HCEC 1CT (cell line): ENCODE results near the gene PCNT.

Experiments
- DNase-seq: peaks from one replicate; pipeline ENCODE4 v3.0.0-alpha.2; 2017

Gene PCNT, protein sequence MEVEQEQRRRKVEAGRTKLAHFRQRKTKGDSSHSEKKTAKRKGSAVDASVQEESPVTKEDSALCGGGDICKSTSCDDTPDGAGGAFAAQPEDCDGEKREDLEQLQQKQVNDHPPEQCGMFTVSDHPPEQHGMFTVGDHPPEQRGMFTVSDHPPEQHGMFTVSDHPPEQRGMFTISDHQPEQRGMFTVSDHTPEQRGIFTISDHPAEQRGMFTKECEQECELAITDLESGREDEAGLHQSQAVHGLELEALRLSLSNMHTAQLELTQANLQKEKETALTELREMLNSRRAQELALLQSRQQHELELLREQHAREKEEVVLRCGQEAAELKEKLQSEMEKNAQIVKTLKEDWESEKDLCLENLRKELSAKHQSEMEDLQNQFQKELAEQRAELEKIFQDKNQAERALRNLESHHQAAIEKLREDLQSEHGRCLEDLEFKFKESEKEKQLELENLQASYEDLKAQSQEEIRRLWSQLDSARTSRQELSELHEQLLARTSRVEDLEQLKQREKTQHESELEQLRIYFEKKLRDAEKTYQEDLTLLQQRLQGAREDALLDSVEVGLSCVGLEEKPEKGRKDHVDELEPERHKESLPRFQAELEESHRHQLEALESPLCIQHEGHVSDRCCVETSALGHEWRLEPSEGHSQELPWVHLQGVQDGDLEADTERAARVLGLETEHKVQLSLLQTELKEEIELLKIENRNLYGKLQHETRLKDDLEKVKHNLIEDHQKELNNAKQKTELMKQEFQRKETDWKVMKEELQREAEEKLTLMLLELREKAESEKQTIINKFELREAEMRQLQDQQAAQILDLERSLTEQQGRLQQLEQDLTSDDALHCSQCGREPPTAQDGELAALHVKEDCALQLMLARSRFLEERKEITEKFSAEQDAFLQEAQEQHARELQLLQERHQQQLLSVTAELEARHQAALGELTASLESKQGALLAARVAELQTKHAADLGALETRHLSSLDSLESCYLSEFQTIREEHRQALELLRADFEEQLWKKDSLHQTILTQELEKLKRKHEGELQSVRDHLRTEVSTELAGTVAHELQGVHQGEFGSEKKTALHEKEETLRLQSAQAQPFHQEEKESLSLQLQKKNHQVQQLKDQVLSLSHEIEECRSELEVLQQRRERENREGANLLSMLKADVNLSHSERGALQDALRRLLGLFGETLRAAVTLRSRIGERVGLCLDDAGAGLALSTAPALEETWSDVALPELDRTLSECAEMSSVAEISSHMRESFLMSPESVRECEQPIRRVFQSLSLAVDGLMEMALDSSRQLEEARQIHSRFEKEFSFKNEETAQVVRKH (N-terminal part only)

DNA sequence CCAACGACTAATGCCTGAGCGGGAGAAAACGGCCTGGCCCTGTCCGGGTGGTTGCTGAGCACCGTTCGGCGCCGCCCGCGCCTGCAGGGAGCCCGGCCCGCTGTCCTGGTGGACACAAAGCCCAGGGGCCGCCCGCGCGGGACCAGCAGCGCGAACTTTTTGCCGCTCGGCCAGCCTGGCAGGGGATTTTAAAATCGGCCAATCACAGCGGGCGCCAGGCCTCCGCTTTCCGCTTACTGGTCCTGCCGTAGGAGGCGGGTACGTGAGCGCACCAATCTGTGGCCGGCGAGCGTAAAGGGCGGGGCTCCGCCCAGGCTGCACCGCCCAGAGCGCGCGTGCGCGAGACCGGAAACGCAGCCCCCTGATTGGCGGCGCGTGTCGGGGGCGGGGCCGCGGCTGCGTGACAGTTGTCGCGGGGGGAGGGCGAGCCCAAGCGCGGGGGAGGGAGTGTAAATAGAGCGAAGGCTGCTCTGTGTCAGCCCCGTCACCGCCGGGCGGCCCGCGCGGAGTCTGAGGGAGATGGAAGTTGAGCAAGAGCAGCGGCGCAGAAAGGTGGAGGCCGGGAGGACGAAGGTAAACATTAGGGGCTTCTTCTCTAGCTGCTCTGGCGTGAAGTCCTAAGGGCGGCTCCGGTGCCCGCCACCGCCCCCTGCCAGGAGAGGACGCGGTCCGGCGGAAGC, at the start of gene PCNT, which contains the start of gene C21orf58:
Gene PCNT (plus strand): TSS at position 447 of the 680 bp plus-strand sequence. CDS start 73 bp downstream, at position 520.
Gene C21orf58 (minus strand): TSS at position 161 of the 680 bp plus-strand sequence. CDS start 1,132 bp downstream, outside the sequence.
- peak; percentile 98 for DNase-seq

DNA sequence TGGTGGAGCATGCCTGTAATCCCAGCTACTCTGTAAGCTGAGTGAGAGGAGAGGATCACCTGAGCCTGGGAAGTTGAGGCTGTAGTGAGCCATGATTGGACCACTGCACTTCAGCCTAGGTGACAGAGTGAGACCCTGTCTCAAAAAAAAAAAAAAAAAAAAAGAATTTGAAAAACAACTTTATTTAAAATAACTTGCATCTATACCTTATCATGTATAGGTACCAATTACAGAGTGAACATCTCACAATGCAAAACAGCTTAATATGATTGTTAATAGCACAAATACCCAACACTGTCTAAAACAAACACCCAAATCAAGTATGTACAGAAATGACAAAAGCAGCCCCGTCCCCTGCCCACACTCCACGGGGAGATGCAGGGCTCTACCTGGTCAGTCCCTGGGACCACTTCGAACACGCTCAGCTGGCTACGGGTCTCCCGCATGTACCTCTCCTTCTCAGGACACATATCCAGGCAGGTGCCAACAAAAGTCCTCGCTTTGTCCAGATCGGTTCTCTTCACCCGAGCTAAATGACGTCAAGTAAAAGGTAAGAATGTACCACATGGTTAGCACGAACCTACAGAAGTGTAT, 49.1 kb upstream of the PCNT start:
- DNase-seq = no peak

DNA sequence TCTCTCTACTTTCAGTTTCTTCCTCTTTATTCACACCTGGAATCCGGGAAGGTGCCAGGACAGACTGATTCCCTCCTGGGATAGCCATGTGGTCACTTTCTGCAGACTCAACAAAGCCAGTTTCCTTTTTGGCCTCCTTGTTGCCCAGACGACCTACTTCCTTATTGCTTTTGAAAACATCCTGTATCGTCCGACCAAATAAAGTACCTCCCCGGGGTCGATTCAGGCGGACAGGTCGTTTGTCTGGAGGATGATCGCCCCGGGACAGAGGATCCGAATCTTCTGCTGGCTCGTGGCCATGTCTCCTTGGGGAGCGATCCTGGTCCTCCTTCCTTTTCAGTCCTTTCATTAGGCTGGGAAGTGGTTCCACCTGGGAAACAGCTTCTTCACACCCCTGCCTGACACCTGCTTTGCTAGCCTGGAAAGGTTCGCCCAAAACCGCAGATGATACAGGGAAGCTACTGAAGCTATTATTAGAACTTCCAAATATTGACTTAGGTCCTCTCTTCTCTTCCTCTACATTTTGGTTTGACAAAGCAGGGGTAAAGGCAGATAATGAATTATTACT, 39.8 kb upstream of the PCNT start:
- DNase-seq = no peak

DNA sequence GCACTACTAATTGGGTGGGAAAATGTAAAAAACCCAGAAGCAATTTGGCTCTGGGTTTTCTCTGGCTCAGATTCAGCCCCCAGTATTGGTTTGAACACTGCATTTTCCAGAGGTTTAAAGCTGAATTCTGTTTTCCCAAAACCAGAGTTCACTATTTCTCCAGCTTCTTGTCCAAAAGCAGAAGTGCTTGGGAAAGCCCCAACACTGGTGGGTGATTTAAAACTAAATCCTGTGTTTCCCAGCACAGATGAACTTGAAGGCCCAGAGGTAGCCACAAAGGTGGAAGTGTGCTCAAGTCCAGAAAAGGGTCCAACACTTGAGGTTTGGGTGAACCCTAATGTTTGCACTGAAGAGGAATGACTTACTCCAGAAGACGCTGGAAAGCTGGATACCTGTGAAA, 39.2 kb upstream of the PCNT start:
- no peak for DNase-seq

DNA sequence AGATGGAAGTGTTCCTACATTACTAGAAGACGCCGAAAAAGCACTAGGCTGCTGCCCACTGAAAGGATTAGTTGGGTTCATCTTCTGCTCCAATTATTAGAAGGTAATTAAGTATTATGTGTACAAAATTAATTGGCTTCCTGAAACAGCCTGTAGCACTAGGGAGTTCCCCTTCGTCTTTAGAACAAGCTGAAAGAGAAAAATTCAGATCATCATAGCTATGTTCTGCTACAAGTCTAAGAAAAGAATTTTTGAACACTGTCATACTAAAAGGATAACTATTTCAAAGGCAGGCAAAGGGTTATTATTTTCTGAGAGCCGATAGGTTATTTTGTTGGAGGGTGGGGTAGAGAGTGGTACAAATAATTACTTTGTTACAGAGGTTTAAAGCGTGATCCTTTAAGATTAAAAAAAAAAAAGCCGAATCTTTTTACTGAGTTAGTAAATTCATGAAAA, 38.7 kb upstream of the PCNT start, which contains the start of gene MCM3AP:
Gene MCM3AP (minus strand): TSS at position 406 of the 456 bp plus-strand sequence. CDS start 325 bp downstream, at position 81.
- DNase-seq = no peak

DNA sequence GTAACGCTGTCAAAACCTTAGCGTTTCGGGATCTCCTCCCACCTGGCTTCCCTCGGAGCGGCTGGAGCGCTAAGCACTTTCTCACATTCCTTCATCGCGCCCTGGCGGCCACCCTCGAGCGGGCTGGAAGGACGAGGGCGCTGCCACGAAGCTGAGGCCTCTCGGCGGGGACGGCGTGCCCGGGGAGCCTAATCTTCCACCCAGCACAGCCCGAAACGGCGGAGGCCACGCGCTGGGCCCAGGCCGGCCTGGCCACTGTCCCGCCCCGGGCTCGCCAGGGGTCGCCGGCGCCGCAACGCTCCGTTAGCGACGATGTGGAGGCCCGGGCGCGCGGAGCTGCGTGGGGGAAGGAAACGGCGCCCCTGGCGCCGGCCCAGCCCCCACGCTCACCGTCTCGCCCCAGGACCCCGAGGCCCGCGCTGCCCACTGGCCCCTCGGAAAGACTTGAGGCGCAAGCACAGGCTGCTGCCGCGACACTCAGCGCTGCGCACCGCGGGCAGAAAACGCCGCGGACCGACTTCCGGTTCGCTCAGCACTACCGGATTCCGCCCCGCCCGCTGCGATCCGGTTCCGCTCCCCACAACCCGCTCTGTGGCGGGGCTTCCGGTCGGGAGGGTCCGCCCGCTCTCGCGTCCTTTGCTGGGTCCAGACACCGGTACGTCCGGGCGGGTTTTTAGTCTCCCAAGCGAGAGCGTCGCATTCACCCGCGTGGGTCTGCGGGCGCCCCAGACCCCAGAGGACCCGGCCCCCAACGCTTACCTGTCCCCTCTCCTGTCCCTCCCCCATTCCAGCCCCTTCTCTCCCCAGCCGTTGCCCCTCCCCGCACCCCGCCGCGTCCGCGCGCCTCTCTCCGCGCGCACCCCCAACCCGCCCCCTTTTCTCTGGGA, 38.0 kb upstream of the PCNT start, which contains the start of gene YBEY:
Gene YBEY (plus strand): TSS at position 582 of the 887 bp plus-strand sequence. CDS start 572 bp downstream, outside the sequence.
- peak; percentile 92 for DNase-seq

DNA sequence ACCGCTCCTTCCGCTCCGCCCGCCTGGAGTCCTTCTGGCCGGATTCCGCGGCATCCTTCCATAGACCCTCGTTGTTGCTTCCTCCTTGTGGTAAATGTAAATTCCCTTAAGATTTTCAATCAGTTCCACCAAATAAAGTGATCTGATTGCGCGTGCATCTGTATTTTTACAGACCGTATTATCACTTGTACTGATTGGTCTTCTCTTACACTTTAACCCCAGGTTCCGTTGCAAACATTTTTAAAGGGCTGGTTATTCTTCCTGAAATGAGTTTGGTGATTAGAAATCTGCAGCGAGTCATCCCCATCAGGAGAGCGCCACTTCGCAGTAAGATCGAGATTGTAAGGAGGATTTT, 37.3 kb upstream of the PCNT start:
- no peak for DNase-seq

DNA sequence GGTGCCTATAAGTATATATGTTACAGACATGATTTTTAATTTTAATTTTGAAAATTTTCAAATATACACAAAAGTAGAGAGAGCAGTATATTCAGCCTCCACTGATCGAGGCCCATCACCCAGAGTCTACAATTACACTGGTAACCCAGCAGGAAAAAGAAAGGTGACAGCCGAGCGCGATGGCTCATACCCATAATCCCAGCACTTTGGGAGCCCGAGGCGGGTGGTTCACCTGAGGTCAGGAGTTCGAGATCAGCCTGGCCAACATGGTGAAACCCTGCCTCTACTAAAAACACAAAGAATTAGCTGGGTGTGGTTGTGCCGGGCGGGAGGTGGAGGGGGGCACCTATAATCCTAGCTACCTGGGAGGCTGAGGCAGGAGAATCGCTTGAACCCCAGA, 36.4 kb upstream of the PCNT start:
- no peak for DNase-seq

DNA sequence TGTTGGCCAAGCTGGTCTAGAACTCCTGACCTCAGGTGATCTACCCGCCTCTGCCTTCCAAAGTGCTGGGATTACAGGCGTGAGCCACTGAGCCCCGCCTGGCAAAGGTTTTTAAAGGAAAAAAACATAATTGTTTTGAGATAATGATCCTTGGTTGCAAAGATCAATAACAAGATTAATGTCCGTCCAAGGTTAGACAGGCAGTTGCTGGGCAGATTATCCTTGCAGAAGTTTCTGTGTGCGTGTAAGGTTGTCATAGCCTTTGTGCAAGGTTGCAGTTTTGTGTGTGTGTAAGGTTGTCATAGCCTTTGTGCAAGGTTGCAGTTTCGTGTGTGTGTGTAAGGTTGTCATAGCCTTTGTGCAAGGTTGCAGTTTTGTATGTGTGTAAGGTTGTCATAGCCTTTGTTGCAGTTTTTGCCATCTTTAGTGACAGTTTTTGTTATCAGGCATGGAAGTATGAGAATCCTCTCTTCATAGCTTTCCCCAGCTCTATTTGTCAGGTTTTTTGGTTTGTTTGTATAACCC, 34.2 kb upstream of the PCNT start:
- no peak for DNase-seq

DNA sequence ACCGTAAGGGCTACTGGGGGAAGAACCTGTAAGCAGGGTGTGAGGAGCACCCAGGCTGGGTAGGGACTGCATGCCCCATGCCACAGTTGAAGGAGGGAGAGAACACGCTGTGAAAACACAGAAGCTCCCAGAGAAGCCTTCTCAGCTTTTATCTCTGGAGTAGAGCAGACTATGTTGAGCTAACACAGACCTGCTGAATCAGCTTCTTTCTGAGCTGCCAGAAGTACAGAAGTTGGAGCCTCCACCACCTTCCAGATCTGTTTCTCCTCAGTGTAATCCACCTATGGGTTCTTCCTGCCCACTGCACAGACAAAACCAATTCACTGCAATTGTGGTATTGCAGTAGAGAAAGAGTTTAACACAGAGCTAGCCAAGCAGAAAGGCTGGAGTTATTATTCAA, 32.4 kb upstream of the PCNT start:
- DNase-seq = no peak

DNA sequence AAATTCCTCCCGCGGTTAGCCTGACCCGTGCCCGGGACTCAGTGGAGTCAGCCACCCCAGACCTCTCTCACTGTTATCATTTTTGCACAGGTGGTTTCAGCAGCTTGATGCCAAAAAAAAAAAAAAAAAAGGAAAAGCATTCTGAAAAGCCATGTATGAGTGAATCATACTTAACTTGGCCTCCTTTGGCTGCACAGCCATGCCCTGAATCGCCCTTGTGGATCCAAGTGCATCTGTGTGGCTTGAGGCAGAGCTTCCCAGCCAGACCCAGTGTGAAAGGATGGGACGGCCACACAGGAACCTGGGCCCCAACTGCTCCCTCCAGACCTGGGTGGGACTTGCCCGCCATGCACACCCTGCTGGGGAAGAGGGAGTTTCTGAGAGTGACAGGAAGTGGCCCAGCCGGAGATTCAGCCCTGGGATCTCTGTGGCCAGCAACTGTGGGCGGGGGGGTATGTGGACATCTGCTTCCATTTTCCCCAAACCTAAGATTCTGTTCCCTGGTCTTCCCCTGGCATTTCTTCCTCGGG, 29.2 kb upstream of the PCNT start:
- peak; percentile 65 for DNase-seq

DNA sequence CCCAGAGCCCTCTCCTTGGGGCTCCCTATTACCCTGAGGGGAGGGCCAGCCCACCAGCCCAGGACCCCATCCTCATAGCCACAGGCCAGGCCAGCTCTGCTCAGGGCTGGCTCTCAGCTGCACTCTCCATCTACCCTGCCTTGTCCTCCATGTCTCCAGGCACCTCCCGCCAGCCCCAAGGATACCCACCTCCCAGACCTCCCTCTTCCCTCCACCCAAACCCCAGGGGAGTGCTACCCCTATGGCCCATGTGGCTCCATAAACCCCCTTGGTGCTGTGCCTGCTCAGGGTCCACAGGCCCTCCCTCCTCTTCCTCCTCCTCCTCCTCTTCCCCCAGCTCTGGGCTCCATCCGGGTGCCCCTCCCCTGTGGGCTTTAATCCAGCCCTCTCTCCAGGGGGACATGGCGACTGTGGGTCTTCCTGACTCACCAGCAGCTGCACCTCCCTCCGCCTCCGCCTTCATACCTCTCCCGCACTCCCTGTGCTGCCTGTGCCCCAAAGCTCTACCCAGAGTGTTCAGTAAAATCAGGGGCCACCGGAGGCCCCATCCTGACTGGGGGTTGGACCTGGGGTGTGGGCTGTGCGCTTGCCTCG, 28.7 kb upstream of the PCNT start:
- peak; percentile 60 for DNase-seq

DNA sequence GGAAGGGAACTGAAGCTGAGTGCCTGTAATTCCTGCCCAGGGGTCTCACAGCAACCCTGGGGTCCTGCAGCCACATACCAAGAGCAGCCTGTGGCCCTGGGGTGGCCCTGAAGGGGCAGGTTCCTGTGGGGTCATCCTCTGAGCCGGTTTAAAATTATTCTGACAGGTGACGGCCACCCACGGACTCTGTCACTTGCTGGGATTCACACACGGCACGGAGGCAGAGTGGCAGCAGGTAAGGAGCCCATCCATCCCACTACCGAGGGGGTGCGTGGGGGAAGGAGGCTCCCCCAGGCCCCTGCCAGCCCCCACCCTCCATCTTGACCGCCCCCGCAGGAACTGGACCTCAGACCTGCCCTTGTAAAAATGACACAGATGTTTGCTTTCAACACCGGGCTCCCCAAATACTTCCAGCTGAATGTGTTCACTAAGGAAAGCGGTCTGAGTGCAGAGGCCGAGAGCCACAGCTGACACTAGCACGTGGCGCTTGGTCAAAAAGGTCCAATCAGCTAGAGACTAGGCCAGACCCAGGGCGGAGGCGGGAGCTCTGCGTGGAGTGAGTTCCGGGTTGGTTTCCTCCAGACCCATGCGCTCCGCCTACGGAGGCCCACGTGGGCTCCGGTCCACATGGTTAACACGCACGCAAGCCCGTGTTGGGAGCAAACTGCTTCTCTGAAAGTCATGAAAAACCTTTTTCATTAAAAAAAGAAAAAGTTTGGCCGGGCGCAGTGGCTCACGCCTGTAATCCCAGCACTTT, 27.8 kb upstream of the PCNT start:
- no peak for DNase-seq

DNA sequence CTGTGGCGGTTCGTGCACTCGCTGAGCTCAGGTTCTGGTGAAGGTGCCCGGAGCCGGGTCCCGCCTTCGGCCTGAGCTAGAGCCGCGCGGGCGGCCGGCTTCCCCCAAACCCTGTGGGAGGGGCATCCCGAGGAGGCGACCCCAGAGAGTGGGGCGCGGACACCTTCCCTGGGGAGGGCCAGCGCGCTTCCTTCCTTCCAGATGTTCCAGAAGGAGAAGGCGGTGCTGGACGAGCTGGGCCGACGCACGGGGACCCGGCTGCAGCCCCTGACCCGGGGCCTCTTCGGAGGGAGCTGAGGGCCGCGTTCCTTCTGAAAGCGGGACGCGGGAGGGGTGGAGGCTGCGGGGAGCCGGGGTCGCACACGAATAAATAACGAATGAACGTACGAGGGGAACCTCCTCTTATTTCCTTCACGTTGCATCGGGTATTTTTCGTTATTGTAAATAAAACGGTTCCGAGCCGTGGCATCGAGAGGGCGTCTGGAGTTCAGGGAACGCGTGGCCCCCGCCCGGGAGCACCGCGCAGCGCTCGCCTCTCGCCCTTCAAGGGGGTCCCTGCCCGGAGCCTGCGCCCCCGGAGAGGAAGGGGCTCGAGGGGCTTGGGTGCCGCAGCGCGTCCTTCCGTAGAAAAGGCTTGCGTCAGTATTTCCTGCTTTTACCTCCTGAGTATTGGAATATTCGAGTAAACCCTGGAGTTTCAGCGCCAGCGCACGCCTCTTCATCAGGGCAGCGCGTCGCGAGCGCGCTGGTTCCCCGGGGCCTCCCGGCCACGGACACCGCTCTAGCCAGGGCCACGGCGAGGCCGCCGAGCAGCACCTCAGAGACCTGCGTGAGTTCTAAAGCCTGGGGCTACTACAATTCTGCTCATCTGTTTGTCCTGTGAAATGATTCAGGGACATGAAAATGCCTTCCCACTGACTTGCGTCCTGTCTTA, 26.4 kb upstream of the PCNT start:
- DNase-seq = no peak

DNA sequence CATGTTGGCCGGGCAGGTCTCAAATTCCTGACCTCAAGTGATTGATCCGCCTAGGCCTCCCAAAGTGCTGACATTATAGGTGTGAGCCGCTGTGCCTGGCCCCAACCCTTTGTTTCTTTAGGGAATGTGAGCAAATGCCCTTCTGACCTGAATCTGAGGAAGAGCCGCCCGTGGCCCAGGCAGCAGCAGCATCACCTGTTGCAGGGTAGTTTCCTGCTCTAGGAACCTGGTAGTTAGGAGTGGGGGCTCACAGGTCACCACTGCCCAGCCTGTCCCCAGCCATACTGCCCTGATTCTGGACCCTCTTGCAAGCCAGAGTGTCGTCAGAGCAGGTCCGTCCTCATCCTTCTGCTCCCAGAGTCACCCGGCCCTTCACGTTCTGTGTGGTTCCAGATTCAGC, 24.8 kb upstream of the PCNT start:
- no peak for DNase-seq

DNA sequence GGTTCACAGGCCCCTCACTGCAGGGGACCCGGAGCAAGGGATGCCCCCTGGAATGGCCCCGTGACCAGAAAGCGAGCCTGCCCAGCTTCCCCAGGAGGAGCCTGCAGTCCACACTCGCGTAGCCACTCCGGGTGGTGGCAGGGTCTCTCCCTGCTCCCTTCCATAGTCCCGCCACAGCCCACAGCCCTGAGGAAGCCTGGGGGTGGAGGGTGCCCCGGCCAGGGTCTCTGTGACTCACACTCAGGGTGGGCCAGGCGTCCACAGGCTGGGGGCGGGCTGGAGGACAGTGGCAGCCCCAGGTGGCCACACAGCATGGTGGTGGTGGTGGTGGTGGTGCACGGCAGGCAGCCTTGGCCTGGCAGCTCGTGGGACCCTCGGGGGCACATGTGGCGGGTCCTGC, 22.2 kb upstream of the PCNT start:
- no peak for DNase-seq

DNA sequence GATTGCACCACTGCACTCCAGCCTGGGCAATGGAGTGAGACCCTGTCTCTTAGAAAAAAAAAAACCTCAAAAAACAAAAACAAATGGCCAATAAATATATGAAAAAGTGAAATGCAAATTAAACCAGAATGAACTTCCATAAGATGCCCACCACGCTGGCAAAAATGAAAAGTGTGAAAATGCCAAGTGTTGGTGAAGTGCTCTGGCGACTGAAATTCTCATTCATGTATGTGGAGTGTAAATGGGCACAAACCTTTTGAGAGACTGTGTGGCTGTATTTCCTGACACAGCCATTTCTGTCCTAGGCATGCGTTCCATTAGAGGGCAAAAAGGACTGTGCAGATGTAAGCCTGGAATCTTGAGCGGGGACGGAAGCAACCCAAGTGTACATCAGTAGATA, 19.5 kb upstream of the PCNT start:
- DNase-seq = no peak
